PC-9 (cell line): ENCODE results near the gene KCNH1. TPM values are rescaled to one million over a fixed set of nuclear protein-coding genes. Genes with fewer than 3 reads are reported as not detected.

Experiments
- BruUV-seq: library from RNA; stranded (reverse); fragments of 400-500 nt; replicated peaks from 2 replicates; lab custom pipeline; 2021; lab: Mats Ljungman, UMichigan
- CTCF ChIA-PET: fragments of 300-600 bp; sonication (Branson Sonifier 250); formaldehyde crosslinking; loops from one replicate; lab custom pipeline; 2022; ENCODE audit warnings: antibody characterized with exemption; lab: Charles Lee
- POLR2A ChIA-PET: fragments of 300-600 bp; sonication (Branson Sonifier 250); formaldehyde crosslinking; loops from one replicate; lab custom pipeline; 2022; ENCODE audit warnings: antibody characterized with exemption; ENCODE audit not compliant: unreplicated experiment; lab: Charles Lee
- DNase-seq, 2 experiments: peaks; one replicate each; pipeline versions ENCODE4 v3.0.0 to v3.0.0-alpha.2; 2015 to 2022; ENCODE audit warnings: mixed read lengths in 1 of 2
- H2AFZ ChIP-seq: fragments of 200-600 bp; sonication (generic); 2 replicates; pipeline ENCODE4 v1.8.1; 2017; ENCODE audit warnings: antibody characterized with exemption
- H3F3A ChIP-seq: fragments of 200-600 bp; sonication (generic); 2 replicates; pipeline ENCODE4 v1.8.1; 2017; ENCODE audit warnings: antibody characterized with exemption, mild to moderate bottlenecking, low read depth; ENCODE audit not compliant: insufficient read depth
- H3K27ac ChIP-seq: fragments of 200-600 bp; sonication (generic); 2 replicates; pipeline ENCODE4 v1.6.1; 2016; ENCODE audit warnings: mixed run types
- H3K27me3 ChIP-seq: fragments of 200-600 bp; sonication (generic); 2 replicates; pipeline ENCODE4 v1.6.1; 2016; ENCODE audit warnings: low read depth, mixed run types; ENCODE audit not compliant: insufficient read depth
- H3K36me3 ChIP-seq: fragments of 200-600 bp; sonication (generic); 2 replicates; pipeline ENCODE4 v1.6.1; 2016; ENCODE audit warnings: low read depth, mixed run types
- H3K4me1 ChIP-seq: fragments of 200-600 bp; sonication (generic); replicated peaks from 2 replicates; pipeline ENCODE4 v1.6.1; 2016; ENCODE audit warnings: mixed run types; ENCODE audit not compliant: insufficient read depth
- H3K4me2 ChIP-seq: fragments of 200-600 bp; sonication (generic); 2 replicates; pipeline ENCODE4 v1.6.1; 2017; ENCODE audit warnings: mixed run types
- H3K4me3 ChIP-seq: fragments of 200-600 bp; sonication (generic); 2 replicates; pipeline ENCODE4 v1.6.1; 2016; ENCODE audit warnings: mixed run types
- H3K79me2 ChIP-seq: fragments of 200-600 bp; sonication (generic); 2 replicates; pipeline ENCODE4 v1.6.1; 2017; ENCODE audit warnings: low read depth, mixed run types
- H3K9me2 ChIP-seq: fragments of 200-600 bp; sonication (generic); 2 replicates; pipeline ENCODE4 v1.8.1; 2017; ENCODE audit warnings: mild to moderate bottlenecking; ENCODE audit not compliant: insufficient read depth
- H3K9me3 ChIP-seq: fragments of 200-600 bp; sonication (generic); 2 replicates; pipeline ENCODE4 v1.8.1; 2016; ENCODE audit warnings: low read depth; ENCODE audit not compliant: insufficient read depth
- H4K20me1 ChIP-seq: fragments of 200-600 bp; sonication (generic); 2 replicates; pipeline ENCODE4 v1.8.1; 2017; ENCODE audit not compliant: insufficient read depth
- CTCF ChIP-seq: fragments of 200-600 bp; sonication (generic); conservative IDR thresholded peaks from 2 replicates; pipeline ENCODE4 v1.6.1; 2017; ENCODE audit warnings: mixed run types, antibody characterized with exemption, mild to moderate bottlenecking, moderate library complexity
- EZH2 ChIP-seq: fragments of 200-600 bp; sonication (generic); IDR thresholded peaks from 2 replicates; pipeline ENCODE4 v1.8.0; 2017; ENCODE audit warnings: antibody characterized with exemption, low read depth
- intact Hi-C: fragments of 100-400 bp; cut with micrococcal nuclease; formaldehyde crosslinking; loops from one replicate; pipeline ENCODE4 v1.10.0; 2022; ENCODE audit not compliant: unreplicated experiment
- total RNA-seq: library from RNA; stranded (reverse); gene quantifications from 2 replicates; pipeline ENCODE4 v1.2.3, GENCODE V29; 2021

Gene KCNH1
- total RNA-seq, 1 experiment from 2014 or later, result not detected

GRCh38 chr1:210633140-210633539 is 500.8 kb downstream of the KCNH1 start:
- no TSS peak for BruUV-seq
- Histone ChIP-seq H3K27ac (no peak overlapping the region), H3K9me3 (no peaks in the 10 kb centered on the region), H3K4me2 (no peak overlapping the region), H2AFZ (no peak overlapping the region), H4K20me1 (no peaks in the 10 kb centered on the region), H3K79me2 (no peaks in the 10 kb centered on the region), H3K27me3 (no peaks in the 10 kb centered on the region), H3F3A (no peaks in the 10 kb centered on the region), H3K36me3 (no peaks in the 10 kb centered on the region), H3K4me1 (no peaks in the 10 kb centered on the region), H3K4me3 (no peak overlapping the region), H3K9me2 (no peaks in the 10 kb centered on the region)
- TF ChIP-seq CTCF, result no peak
- TF ChIP-seq EZH2, result no peak
- CTCF ChIA-PET, result no interaction called here
- POLR2A ChIA-PET, result no interaction called here
- DNase-seq, result no peak
- intact Hi-C loops, result no loop called here

- no peaks in the 10 kb centered on the region for H4K20me1 ChIP-seq
- no peaks in the 10 kb centered on the region for H3K27me3 ChIP-seq
- H3K9me3 ChIP-seq, result no peaks in the 10 kb centered on the region
- no peak overlapping the region for H3K4me3 ChIP-seq
- intact Hi-C loops, result no loop called here
- no peaks in the 10 kb centered on the region for H3K4me1 ChIP-seq
- H3F3A ChIP-seq, result no peaks in the 10 kb centered on the region
- no peak overlapping the region for H3K4me2 ChIP-seq
- H3K36me3 ChIP-seq, result no peaks in the 10 kb centered on the region
- no TSS peak for BruUV-seq
- H2AFZ ChIP-seq, result no peak overlapping the region
- no peak for DNase-seq
- H3K9me2 ChIP-seq, result no peaks in the 10 kb centered on the region
- no peaks in the 10 kb centered on the region for H3K79me2 ChIP-seq
- POLR2A ChIA-PET, result no interaction called here
- no peak overlapping the region for H3K27ac ChIP-seq
- TF ChIP-seq EZH2, result no peak
- no peak for TF ChIP-seq CTCF
- CTCF ChIA-PET, result no interaction called here
These were observed 502.5 kb downstream of the KCNH1 start for GRCh38 chr1:210631399-210631798.

- Histone ChIP-seq H3K9me3 (no peaks in the 10 kb centered on the region), H3K9me2 (no peaks in the 10 kb centered on the region), H2AFZ (no peak overlapping the region), H4K20me1 (no peaks in the 10 kb centered on the region), H3F3A (no peaks in the 10 kb centered on the region), H3K4me3 (no peak overlapping the region), H3K4me2 (no peak overlapping the region), H3K79me2 (no peaks in the 10 kb centered on the region), H3K27ac (no peak overlapping the region), H3K27me3 (no peaks in the 10 kb centered on the region), H3K36me3 (no peaks in the 10 kb centered on the region), H3K4me1 (no peaks in the 10 kb centered on the region)
- no TSS peak for BruUV-seq
- POLR2A ChIA-PET, result no interaction called here
- CTCF ChIA-PET, result no interaction called here
- no peak for TF ChIP-seq EZH2
- TF ChIP-seq CTCF, result no peak
- intact Hi-C loops, result no loop called here
- no peak for DNase-seq
These were observed 504.7 kb downstream of the KCNH1 start for GRCh38 chr1:210629276-210629675.
